K562 (cell line): Measurements from ENCODE around the gene LSM4. TPM values are rescaled to one million over a fixed set of nuclear protein-coding genes. Genes with fewer than 3 reads are reported as not detected.

Source experiments
- ATF1 ChIP-seq, 2 experiments: fragments of 450-650 bp in 1 of 2; IDR thresholded peaks; 2 replicates each; pipeline ENCODE4 v1.6.1; 2016; ENCODE audit warnings: missing compliant biosample characterization in 1 of 2, missing genetic modification characterization in 1 of 2
- GABPA ChIP-seq: fragments of 200-800 bp; sonication (Bioruptor generic); conservative IDR thresholded peaks from 2 replicates; pipeline ENCODE4 v1.6.1; 2016; ENCODE audit warnings: low read depth, missing genetic modification characterization, missing compliant biosample characterization
- GATA2 ChIP-seq: sonication (generic); formaldehyde crosslinking; IDR thresholded peaks from 2 replicates; pipeline ENCODE4 v1.4.0; 2020; ENCODE audit warnings: mild to moderate bottlenecking, missing genetic modification reagents
- HOMEZ ChIP-seq: fragments of 250-450 bp; sonication (Bioruptor Pico); IDR thresholded peaks from 2 replicates; pipeline ENCODE4 v1.4.0; 2020; ENCODE audit warnings: mild to moderate bottlenecking, moderate library complexity
- HSF4 ChIP-seq: fragments of 250-450 bp; sonication (Bioruptor Pico); IDR thresholded peaks from 2 replicates; pipeline ENCODE4 v2.1.2; 2022; ENCODE audit warnings: mild to moderate bottlenecking, moderate library complexity, borderline replicate concordance
- PKNOX1 ChIP-seq: fragments of 450-650 bp; IDR thresholded peaks from 2 replicates; pipeline ENCODE4 v1.6.1; 2016
- RBM15 ChIP-seq: fragments of 200-400 bp; formaldehyde crosslinking; IDR thresholded peaks from 2 replicates; pipeline ENCODE4 v1.6.1; 2018; ENCODE audit warnings: mild to moderate bottlenecking, low read length, moderate library complexity; ENCODE audit not compliant: insufficient read depth
- SMAD4 ChIP-seq: fragments of 250-450 bp; sonication (Bioruptor Pico); conservative IDR thresholded peaks from 2 replicates; pipeline ENCODE4 v1.8.0; 2021; ENCODE audit warnings: inconsistent platforms, mild to moderate bottlenecking, moderate library complexity
- SP2 ChIP-seq: IDR thresholded peaks from 2 replicates; pipeline ENCODE4 v1.6.1; 2011; ENCODE audit warnings: mild to moderate bottlenecking, low read depth, low read length, moderate library complexity; ENCODE audit not compliant: poor library complexity, severe bottlenecking; ENCODE audit errors: extremely low read depth
- STAT5B ChIP-seq: fragments of 250-450 bp; sonication (Bioruptor Pico); IDR thresholded peaks from 2 replicates; pipeline ENCODE4 v1.8.0; 2021; ENCODE audit warnings: mild to moderate bottlenecking, inconsistent platforms
- XRCC4 ChIP-seq: IDR thresholded peaks from one replicate; pipeline ENCODE4 v1.6.1; 2011; ENCODE audit not compliant: insufficient read depth, insufficient read length; ENCODE audit errors: extremely low read depth
- ZBTB11 ChIP-seq, 3 experiments: fragments of 200-800 bp in 1 of 3; fragments of 250-450 bp in 1 of 3; fragments of 450-650 bp in 1 of 3; sonication (Bioruptor Pico) in 1 of 3; sonication (Bioruptor generic) in 1 of 3; formaldehyde crosslinking in 1 of 3; IDR thresholded peaks; 2 replicates each; pipeline versions ENCODE4 v1.6.1 to v1.8.0; 2016 to 2022; ENCODE audit warnings: mild to moderate bottlenecking in 2 of 3, missing genetic modification characterization in 2 of 3, missing compliant biosample characterization in 1 of 3, moderate library complexity in 1 of 3
- ZNF217 ChIP-seq: sonication (generic); formaldehyde crosslinking; IDR thresholded peaks from 2 replicates; pipeline ENCODE4 v1.8.0; 2022; ENCODE audit warnings: mild to moderate bottlenecking, missing genetic modification reagents
- ZNF639 ChIP-seq, 2 experiments: fragments of 200-800 bp in 1 of 2; sonication (Bioruptor generic) in 1 of 2; sonication (generic) in 1 of 2; formaldehyde crosslinking in 1 of 2; IDR thresholded peaks in 1 of 2; conservative IDR thresholded peaks in 1 of 2; 2 replicates each; pipeline versions ENCODE4 v1.5.0 to v1.6.1; 2016 to 2020; ENCODE audit warnings: missing compliant biosample characterization in 1 of 2, missing genetic modification characterization in 1 of 2, missing genetic modification reagents in 1 of 2
- ZNF77 ChIP-seq: fragments of 250-450 bp; sonication (Bioruptor Pico); IDR thresholded peaks from 2 replicates; pipeline ENCODE4 v1.5.0; 2020
- polyA plus RNA-seq, 8 experiments: library from polyadenylated mRNA; depleted of rRNA in 4 of 8; stranded (reverse) in 5 of 8; unstranded in 3 of 8; fragments of >200 nt; fragmentation: Nextera tagmentation in 2 of 8; fragmentation: Illumina TruSeq in 1 of 8; extraction: Ambion mirVana in 2 of 8; extraction: Trizol in 1 of 8; gene quantifications; 2 replicates each; pipeline versions ENCODE4 v1.2.1 to v1.2.3, GENCODE V29; 2011 to 2014; ENCODE audit warnings: inconsistent platforms in 1 of 8, missing spikeins in 1 of 8
- total RNA-seq, 7 experiments: library from RNA; depleted of rRNA in 6 of 7; stranded (reverse); fragments of >200 nt in 6 of 7; fragmentation: Illumina TruSeq in 2 of 7; extraction: Trizol in 2 of 7; gene quantifications; 2 replicates each; pipeline versions ENCODE4 v1.2.1 to v1.2.3, GENCODE V29; 2011 to 2021; ENCODE audit warnings: low replicate concordance in 1 of 7
- TF ChIP-seq, protein P1 (sequence below): fragments of 250-450 bp; sonication (Bioruptor Pico); IDR thresholded peaks from 2 replicates; pipeline ENCODE4 v1.4.0; 2020

LSM4 gene
- total and polyA plus RNA-seq, 9 of the 15 experiments (the other 6 are each of a cell fraction or from before 2014, with no cell fraction given), result 11.9 to 763 (median 202) TPM

- TF ChIP-seq SP2 (no peak), ZNF639 (CRISPR knock-in tag; conservative IDR thresholded peaks at IDR 0.05 in 1 of 2, IDR thresholded peaks at IDR 0.05 in 1 of 2) (peak in 1 of 2 experiments; percentile 69; a peak in 2 of 4 replicates), HOMEZ (CRISPR knock-in tag) (no peak), HSF4 (CRISPR knock-in tag) (no peak), XRCC4 (no peak), ZBTB11 (CRISPR knock-in tag; IDR thresholded peaks at IDR 0.05) (peak in 1 of 3 experiments; percentile 60; a peak in 1 of 6 replicates), SMAD4 (CRISPR knock-in tag) (peak; percentile 90), ZNF77 (CRISPR knock-in tag) (no peak), PKNOX1 (no peak), STAT5B (CRISPR knock-in tag) (no peak), GATA2 (CRISPR knock-in tag) (no peak), RBM15 (no peak), GABPA (tag) (peak; percentile 77), ZNF217 (CRISPR knock-in tag) (no peak), ATF1 (CRISPR knock-in tag; IDR thresholded peaks at IDR 0.05) (no peak), ATF1 (tag; IDR thresholded peaks at IDR 0.05) (0 out of 2 replicates have a peak, but pooled peaks have one; percentile 11)
- TF ChIP-seq, protein P1, sequence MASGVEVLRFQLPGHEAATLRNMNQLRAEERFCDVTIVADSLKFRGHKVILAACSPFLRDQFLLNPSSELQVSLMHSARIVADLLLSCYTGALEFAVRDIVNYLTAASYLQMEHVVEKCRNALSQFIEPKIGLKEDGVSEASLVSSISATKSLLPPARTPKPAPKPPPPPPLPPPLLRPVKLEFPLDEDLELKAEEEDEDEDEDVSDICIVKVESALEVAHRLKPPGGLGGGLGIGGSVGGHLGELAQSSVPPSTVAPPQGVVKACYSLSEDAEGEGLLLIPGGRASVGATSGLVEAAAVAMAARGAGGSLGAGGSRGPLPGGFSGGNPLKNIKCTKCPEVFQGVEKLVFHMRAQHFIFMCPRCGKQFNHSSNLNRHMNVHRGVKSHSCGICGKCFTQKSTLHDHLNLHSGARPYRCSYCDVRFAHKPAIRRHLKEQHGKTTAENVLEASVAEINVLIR (CRISPR knock-in tag), result no peak
Measured at GRCh38 chr19:18317961-18318800, 4.7 kb downstream of the LSM4 start (continued).
